ENCODE measurements around the gene SCAMP4. TPM values are rescaled to one million over a fixed set of nuclear protein-coding genes. Genes with fewer than 3 reads are reported as not detected.

The SCAMP4 gene
- total and polyA plus RNA-seq, 2 of the 13 experiments (the other 11 are each of a cell fraction or from before 2014, with no cell fraction given), result 10.7 to 13.7 TPM

DNA sequence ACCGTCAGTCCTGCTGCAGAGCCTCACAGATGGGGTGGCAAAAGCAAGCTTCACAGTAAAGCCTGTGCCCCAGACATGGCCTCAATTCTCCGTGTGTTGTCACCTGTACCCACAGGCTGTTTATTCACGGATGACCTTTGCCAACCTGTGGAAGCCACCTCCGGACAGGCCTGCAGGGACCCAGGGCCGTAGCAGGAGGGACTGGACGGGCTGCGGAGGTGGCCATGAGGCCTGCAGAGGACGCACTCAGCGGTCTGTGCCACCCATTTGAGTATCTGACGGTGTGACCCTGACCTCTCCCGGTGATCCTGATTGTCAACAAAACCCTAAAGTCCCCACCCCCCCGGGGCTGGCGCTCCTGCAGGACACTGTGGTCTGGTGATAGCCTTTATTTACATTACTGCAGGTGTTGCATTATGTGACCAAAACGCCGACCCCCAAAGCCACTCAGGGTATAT is 34.0 kb upstream of the SCAMP4 start (continued):
- TF ChIP-seq, protein P1, sequence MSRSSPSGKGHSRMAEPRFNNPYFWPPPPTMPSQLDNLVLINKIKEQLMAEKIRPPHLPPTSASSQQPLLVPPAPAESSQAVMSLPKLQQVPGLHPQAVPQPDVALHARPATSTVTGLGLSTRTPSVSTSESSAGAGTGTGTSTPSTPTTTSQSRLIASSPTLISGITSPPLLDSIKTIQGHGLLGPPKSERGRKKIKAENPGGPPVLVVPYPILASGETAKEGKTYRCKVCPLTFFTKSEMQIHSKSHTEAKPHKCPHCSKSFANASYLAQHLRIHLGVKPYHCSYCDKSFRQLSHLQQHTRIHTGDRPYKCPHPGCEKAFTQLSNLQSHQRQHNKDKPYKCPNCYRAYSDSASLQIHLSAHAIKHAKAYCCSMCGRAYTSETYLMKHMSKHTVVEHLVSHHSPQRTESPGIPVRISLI (CRISPR knock-in tag; IDR thresholded peaks at IDR 0.05; ENCODE audit: borderline replicate concordance), result peak; percentile 27; the same call in 1 of the 2 replicates
- TF ChIP-seq, protein P2, sequence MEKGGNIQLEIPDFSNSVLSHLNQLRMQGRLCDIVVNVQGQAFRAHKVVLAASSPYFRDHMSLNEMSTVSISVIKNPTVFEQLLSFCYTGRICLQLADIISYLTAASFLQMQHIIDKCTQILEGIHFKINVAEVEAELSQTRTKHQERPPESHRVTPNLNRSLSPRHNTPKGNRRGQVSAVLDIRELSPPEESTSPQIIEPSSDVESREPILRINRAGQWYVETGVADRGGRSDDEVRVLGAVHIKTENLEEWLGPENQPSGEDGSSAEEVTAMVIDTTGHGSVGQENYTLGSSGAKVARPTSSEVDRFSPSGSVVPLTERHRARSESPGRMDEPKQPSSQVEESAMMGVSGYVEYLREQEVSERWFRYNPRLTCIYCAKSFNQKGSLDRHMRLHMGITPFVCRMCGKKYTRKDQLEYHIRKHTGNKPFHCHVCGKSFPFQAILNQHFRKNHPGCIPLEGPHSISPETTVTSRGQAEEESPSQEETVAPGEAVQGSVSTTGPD (CRISPR knock-in tag; IDR thresholded peaks at IDR 0.05), result peak; percentile 85
- TF ChIP-seq HNRNPH1 (optimal IDR thresholded peaks at IDR 0.05; ENCODE audit: low read depth, low read length) (no peak), ZNF121 (CRISPR knock-in tag; IDR thresholded peaks at IDR 0.05) (peak; percentile 76; the same call in 1 of the 2 replicates), ZNF292 (CRISPR knock-in tag; IDR thresholded peaks at IDR 0.05; ENCODE audit: borderline replicate concordance, low read depth) (peak; percentile 75; the same call in 1 of the 2 replicates), TARDBP (CRISPR knock-in tag; IDR thresholded peaks at IDR 0.05) (peak; percentile 70), MIER3 (CRISPR knock-in tag; IDR thresholded peaks at IDR 0.05; ENCODE audit: borderline replicate concordance) (no peak; the same call in 1 of the 2 replicates), ZNF263 (CRISPR knock-in tag; IDR thresholded peaks at IDR 0.05) (no peak), THAP11 (CRISPR knock-in tag; IDR thresholded peaks at IDR 0.05) (peak; percentile 43; the same call in 1 of the 2 replicates), KLF15 (CRISPR knock-in tag; IDR thresholded peaks at IDR 0.05; ENCODE audit: borderline replicate concordance) (peak; percentile 48; the same call in 1 of the 2 replicates), ZNF101 (CRISPR knock-in tag; IDR thresholded peaks at IDR 0.05; ENCODE audit: borderline replicate concordance, low read depth) (0 out of 2 replicates have a peak, but pooled peaks have one; percentile 28), FOXK1 (CRISPR knock-in tag; IDR thresholded peaks at IDR 0.05; ENCODE audit: borderline replicate concordance, low read depth) (no peak; the same call in none of the 2 replicates), ZNF878 (CRISPR knock-in tag; IDR thresholded peaks at IDR 0.05) (no peak), ZNF12 (CRISPR knock-in tag; IDR thresholded peaks at IDR 0.05) (peak; percentile 21; the same call in 1 of the 2 replicates), ZNF543 (CRISPR knock-in tag; IDR thresholded peaks at IDR 0.05) (peak; percentile 65; the same call in 1 of the 2 replicates), PHF21A (CRISPR knock-in tag; IDR thresholded peaks at IDR 0.05) (peak; percentile 86), SPEN (CRISPR knock-in tag; IDR thresholded peaks at IDR 0.05; ENCODE audit: low read depth) (peak; percentile 65; the same call in 1 of the 2 replicates)
- TF ChIP-seq, protein P3, sequence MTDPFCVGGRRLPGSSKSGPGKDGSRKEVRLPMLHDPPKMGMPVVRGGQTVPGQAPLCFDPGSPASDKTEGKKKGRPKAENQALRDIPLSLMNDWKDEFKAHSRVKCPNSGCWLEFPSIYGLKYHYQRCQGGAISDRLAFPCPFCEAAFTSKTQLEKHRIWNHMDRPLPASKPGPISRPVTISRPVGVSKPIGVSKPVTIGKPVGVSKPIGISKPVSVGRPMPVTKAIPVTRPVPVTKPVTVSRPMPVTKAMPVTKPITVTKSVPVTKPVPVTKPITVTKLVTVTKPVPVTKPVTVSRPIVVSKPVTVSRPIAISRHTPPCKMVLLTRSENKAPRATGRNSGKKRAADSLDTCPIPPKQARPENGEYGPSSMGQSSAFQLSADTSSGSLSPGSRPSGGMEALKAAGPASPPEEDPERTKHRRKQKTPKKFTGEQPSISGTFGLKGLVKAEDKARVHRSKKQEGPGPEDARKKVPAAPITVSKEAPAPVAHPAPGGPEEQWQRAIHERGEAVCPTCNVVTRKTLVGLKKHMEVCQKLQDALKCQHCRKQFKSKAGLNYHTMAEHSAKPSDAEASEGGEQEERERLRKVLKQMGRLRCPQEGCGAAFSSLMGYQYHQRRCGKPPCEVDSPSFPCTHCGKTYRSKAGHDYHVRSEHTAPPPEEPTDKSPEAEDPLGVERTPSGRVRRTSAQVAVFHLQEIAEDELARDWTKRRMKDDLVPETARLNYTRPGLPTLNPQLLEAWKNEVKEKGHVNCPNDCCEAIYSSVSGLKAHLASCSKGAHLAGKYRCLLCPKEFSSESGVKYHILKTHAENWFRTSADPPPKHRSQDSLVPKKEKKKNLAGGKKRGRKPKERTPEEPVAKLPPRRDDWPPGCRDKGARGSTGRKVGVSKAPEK (CRISPR knock-in tag; IDR thresholded peaks at IDR 0.05; ENCODE audit: borderline replicate concordance), result no peak
- TF ChIP-seq, protein P4, sequence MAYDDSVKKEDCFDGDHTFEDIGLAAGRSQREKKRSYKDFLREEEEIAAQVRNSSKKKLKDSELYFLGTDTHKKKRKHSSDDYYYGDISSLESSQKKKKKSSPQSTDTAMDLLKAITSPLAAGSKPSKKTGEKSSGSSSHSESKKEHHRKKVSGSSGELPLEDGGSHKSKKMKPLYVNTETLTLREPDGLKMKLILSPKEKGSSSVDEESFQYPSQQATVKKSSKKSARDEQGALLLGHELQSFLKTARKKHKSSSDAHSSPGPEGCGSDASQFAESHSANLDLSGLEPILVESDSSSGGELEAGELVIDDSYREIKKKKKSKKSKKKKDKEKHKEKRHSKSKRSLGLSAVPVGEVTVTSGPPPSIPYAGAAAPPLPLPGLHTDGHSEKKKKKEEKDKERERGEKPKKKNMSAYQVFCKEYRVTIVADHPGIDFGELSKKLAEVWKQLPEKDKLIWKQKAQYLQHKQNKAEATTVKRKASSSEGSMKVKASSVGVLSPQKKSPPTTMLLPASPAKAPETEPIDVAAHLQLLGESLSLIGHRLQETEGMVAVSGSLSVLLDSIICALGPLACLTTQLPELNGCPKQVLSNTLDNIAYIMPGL (CRISPR knock-in tag; IDR thresholded peaks at IDR 0.05; ENCODE audit: borderline replicate concordance in 1 of 2, low read depth in 1 of 2), result peak; percentile 67 to 81; a peak in 3 of 4 replicates
- TF ChIP-seq, protein P5, sequence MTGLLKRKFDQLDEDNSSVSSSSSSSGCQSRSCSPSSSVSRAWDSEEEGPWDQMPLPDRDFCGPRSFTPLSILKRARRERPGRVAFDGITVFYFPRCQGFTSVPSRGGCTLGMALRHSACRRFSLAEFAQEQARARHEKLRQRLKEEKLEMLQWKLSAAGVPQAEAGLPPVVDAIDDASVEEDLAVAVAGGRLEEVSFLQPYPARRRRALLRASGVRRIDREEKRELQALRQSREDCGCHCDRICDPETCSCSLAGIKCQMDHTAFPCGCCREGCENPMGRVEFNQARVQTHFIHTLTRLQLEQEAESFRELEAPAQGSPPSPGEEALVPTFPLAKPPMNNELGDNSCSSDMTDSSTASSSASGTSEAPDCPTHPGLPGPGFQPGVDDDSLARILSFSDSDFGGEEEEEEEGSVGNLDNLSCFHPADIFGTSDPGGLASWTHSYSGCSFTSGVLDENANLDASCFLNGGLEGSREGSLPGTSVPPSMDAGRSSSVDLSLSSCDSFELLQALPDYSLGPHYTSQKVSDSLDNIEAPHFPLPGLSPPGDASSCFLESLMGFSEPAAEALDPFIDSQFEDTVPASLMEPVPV (CRISPR knock-in tag; IDR thresholded peaks at IDR 0.05), result peak; percentile 45; the same call in 1 of the 2 replicates

Measured in HepG2 (cell line).